MM.1S (cell line): ENCODE data around the gene TMEM163.

Experiments used
- CTCF ChIP-seq: fragments of 300-600 bp; sonication (generic); IDR thresholded peaks from 2 replicates; pipeline ENCODE4 v1.5.1; 2016; ENCODE audit warnings: antibody characterized with exemption, low read length, mixed read lengths
- EZH2phosphoT487 ChIP-seq: fragments of 300-600 bp; sonication (generic); IDR thresholded peaks from 2 replicates; pipeline ENCODE4 v1.6.1; 2018; ENCODE audit warnings: antibody characterized with exemption, low read length

GRCh38 chr2:134438371-134438770, 280.4 kb downstream of the TMEM163 start:
- TF ChIP-seq CTCF (no peak), EZH2phosphoT487 (no peak)
